RPMI8226 (cell line): ENCODE results near the gene PRKAR2B.
"Not testable (repeated sequence)": the region's sequence is repeated elsewhere in the genome, so short reads cannot be mapped to it uniquely, and the experiment has no call there.

ENCODE experiments used
- DNase-seq: peaks from one replicate; pipeline ENCODE4 v3.0.0-alpha.2; 2015

PRKAR2B gene

GRCh38 chr7:107049480-107049879, 5.0 kb downstream of the PRKAR2B start:
- no peak for DNase-seq

GRCh38 chr7:107049971-107050532, 5.5 kb downstream of the PRKAR2B start:
- no peak for DNase-seq

- no peak for DNase-seq
Observed at GRCh38 chr7:107051376-107051775, 6.9 kb downstream of the PRKAR2B start.

GRCh38 chr7:107054965-107055364, 10.5 kb downstream of the PRKAR2B start:
- DNase-seq: not testable (repeated sequence)

GRCh38 chr7:107056058-107056457, 11.6 kb downstream of the PRKAR2B start:
- not testable (repeated sequence) for DNase-seq

- no peak for DNase-seq
Observed at GRCh38 chr7:107056728-107057473, 12.4 kb downstream of the PRKAR2B start.

- no peak for DNase-seq
Observed at GRCh38 chr7:107057474-107057833, 12.9 kb downstream of the PRKAR2B start.

- no peak for DNase-seq
Observed at GRCh38 chr7:107059468-107059867, 15.0 kb downstream of the PRKAR2B start.

- DNase-seq: no peak
Observed at GRCh38 chr7:107063245-107064120, 19.0 kb downstream of the PRKAR2B start.

- no peak for DNase-seq
Observed at GRCh38 chr7:107064255-107064654, 19.8 kb downstream of the PRKAR2B start.

GRCh38 chr7:107065929-107066247, 21.4 kb downstream of the PRKAR2B start:
- no peak for DNase-seq

GRCh38 chr7:107068156-107068555, 23.7 kb downstream of the PRKAR2B start:
- DNase-seq: peak; percentile 25

- no peak for DNase-seq
Observed at GRCh38 chr7:107069457-107069856, 25.0 kb downstream of the PRKAR2B start.

GRCh38 chr7:107070710-107071109, 26.2 kb downstream of the PRKAR2B start:
- DNase-seq: no peak

GRCh38 chr7:107071129-107071528, 26.6 kb downstream of the PRKAR2B start:
- DNase-seq: no peak

GRCh38 chr7:107072133-107072532, 27.6 kb downstream of the PRKAR2B start:
- DNase-seq: no peak

- no peak for DNase-seq
Observed at GRCh38 chr7:107075863-107076574, 31.5 kb downstream of the PRKAR2B start.

GRCh38 chr7:107076781-107077698, 32.5 kb downstream of the PRKAR2B start:
- no peak for DNase-seq

GRCh38 chr7:107077699-107078516, 33.4 kb downstream of the PRKAR2B start:
- DNase-seq: no peak

GRCh38 chr7:107078517-107078966, 34.0 kb downstream of the PRKAR2B start:
- DNase-seq: no peak
